Fibroblast of mammary gland (primary cell): ENCODE measurements around the gene SLC35A4.

Experiments used
- DNase-seq: peaks from one replicate; pipeline ENCODE4 v3.0.0-alpha.2; 2010; ENCODE audit warnings: low read depth
- H3K4me3 ChIP-seq: 2 replicates; pipeline ENCODE4 v1.5.1; 2011; ENCODE audit warnings: low read depth, mild to moderate bottlenecking, low read length, moderate library complexity; ENCODE audit not compliant: control insufficient read depth
- TF ChIP-seq, protein P1 (sequence below): conservative IDR thresholded peaks from 2 replicates; pipeline ENCODE4 v1.5.1; 2011; ENCODE audit warnings: low read depth, low read length, inconsistent platforms; ENCODE audit not compliant: control insufficient read depth, insufficient read depth

The SLC35A4 gene

DNA sequence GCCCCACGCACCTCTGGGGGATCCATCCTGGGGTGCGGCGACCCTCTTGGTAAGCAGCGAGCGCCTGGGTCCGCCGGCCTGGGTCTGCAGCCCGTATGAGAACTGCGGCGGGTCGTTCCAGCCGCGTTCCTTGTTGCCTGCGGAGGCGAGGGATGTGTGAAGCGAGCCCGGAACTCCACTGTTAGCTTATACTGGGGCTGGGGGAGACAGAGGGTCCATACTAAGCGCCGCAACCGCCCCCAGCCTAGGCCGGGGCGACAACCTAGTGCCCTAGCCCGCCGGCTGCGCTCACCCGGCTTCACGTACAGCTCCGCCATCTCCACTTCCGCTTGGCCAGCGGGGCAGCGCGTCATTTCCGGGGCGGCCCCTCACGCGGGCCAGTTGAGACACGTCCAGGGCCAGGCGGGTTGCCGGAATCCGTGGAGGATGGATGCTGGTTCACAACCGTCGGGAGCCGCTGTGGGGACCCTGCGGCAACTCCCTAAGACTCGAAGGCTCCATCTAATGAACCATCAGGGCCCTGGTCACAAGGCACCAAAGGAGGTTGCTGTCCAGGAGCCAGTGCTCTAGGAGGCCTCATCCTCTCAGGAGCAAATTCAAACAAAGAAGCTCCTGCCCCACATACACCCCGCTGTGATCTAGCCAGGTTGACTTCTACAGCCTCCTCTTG lies 7.4 kb upstream of the SLC35A4 start, which contains the start of gene SRA1:
Gene SRA1, minus strand, starts transcription at position 338 of the 670 bp plus-strand sequence. Its CDS starts 21 bp downstream, at position 317.
- TF ChIP-seq, protein P1, sequence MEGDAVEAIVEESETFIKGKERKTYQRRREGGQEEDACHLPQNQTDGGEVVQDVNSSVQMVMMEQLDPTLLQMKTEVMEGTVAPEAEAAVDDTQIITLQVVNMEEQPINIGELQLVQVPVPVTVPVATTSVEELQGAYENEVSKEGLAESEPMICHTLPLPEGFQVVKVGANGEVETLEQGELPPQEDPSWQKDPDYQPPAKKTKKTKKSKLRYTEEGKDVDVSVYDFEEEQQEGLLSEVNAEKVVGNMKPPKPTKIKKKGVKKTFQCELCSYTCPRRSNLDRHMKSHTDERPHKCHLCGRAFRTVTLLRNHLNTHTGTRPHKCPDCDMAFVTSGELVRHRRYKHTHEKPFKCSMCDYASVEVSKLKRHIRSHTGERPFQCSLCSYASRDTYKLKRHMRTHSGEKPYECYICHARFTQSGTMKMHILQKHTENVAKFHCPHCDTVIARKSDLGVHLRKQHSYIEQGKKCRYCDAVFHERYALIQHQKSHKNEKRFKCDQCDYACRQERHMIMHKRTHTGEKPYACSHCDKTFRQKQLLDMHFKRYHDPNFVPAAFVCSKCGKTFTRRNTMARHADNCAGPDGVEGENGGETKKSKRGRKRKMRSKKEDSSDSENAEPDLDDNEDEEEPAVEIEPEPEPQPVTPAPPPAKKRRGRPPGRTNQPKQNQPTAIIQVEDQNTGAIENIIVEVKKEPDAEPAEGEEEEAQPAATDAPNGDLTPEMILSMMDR: no peak
- DNase-seq: peak; percentile 83

GRCh38 chr5:140557965-140558364 lies 6.7 kb upstream of the SLC35A4 start:
- H3K4me3 ChIP-seq: no peak overlapping the region
- DNase-seq: no peak
- TF ChIP-seq, protein P1: no peak

More for the DNA sequence above, 7.4 kb upstream of the SLC35A4 start, which contains the start of gene SRA1:
- peak within 1 kb of the TSS; percentile 84 for H3K4me3 ChIP-seq

DNA sequence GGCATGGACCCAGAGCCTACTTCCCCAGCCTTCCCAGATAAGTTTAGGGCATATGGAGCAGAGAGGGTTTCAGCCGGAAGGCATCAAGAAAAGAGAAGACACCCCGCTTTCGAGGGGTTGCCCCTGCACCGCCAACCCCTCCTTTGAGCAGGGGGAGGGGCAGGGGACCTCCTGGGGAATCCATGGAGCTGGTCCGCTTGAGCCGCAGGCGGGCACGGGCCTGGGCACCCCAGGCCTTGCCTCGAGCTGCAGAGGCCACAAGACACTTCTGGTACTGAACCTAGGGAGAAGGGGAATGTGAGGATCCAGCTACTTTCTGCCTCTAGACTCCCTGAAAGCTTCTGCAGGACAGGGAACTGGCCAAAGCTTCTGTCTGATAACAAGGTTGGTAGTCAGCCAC lies 6.1 kb upstream of the SLC35A4 start:
- DNase-seq: no peak
- TF ChIP-seq, protein P1: no peak
- no peak overlapping the region for H3K4me3 ChIP-seq

DNA sequence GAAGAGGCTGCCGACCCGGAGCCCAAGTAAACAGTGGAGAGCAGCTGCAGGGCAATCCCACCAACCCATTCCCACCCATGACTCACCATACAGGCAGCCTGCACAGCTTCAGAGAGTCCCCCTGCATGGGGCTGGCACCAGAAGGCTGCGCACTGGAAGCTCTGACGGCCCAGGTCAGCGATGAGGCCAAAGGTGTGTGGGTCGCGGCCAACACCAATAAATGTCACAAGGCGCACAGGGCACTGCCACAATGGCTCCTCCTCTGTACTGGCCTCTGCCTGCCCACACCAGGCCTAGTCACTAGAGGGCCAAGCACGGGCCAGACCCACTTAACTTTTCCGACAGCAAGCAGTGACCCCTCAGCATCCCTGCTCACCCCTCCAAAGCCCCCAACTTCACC lies 4.4 kb upstream of the SLC35A4 start:
- H3K4me3 ChIP-seq: no peak overlapping the region
- TF ChIP-seq, protein P1: no peak
- DNase-seq: no peak

DNA sequence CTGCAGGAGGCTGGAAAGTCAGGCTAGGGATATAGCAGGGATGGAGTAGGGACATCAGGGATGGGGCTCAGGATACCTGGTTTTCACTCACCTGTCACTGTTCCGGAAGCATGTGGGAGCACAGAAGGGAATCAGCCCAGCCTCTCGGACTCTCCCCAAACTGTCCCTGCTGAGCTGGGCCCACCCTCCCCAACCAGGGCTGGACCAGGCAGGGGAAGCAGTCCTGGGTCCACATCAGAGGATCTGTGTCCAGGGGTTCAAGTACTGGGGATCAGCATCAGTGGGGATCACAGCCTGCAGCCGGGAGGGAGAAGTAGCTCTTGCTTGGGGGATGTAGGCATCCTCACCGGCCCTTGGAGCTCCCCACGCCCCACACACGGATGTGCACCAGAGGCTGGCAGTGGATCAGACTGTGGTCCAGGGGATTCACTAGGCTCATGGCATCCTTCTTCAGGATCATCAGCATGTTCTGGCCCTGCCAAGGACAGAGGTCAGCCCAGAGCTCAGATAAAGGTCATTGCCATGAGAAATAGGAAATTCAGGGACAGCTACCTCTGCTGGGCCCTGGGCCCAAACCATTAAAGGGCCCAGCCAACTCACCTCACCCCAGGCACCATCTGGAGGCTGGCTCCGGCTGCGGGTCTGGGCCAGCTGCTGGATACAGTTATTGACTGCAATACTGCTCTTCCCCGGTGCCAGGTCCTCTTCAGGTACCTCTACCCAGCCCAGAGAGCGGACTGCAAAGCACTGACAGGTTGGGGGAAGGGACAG lies 2.7 kb upstream of the SLC35A4 start:
- no peak for DNase-seq
- TF ChIP-seq, protein P1: no peak
- H3K4me3 ChIP-seq: no peak overlapping the region

DNA sequence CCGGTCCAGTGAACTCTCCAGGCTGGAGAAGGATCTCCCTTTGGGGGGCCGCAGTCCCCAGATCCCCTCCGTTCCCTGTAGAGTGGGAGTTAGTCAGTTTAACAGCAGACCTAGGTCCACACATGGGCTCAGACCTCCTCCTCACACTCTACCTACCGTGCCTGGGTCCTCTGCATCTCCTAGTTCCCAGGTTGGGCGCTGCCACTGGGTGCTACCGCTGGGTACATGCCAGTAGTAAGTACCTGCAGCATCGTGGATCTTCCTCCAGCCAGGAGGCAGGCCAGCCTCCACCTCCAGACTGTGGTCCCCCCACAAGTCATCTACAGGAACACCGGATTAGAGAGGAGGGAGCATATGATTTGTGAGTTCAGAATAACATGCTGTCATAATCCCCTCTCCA lies 1.0 kb upstream of the SLC35A4 start:
- peak overlapping the region; percentile 97 for H3K4me3 ChIP-seq
- DNase-seq: no peak
- TF ChIP-seq, protein P1: no peak
